Measurements from ENCODE around the gene PRODH2. TPM values are rescaled to one million over a fixed set of nuclear protein-coding genes. Genes with fewer than 3 reads are reported as not detected.

Gene PRODH2
- total RNA-seq, 1 donor from 2014 or later, result not detected

- H3K36me3 ChIP-seq, result peaks cover 35% of the 10 kb centered on the region
- H3K4me1 ChIP-seq, result no peaks in the 10 kb centered on the region
- no peak overlapping the region for H3K4me3 ChIP-seq
- intact Hi-C loops (cut with DNase I), result no loop called here
- no peaks in the 10 kb centered on the region for H3K9me3 ChIP-seq
- ATAC-seq (no peak), DNase-seq (no peak)
- H3K27ac ChIP-seq, result no peak overlapping the region
- H3K27me3 ChIP-seq, result no peaks in the 10 kb centered on the region
- TF ChIP-seq CTCF (IDR thresholded peaks at IDR 0.05), result no peak
These were observed 48.0 kb downstream of the PRODH2 start for GRCh38 chr19:35764432-35765315.

- ATAC-seq (no peak), DNase-seq (no peak)
- Histone ChIP-seq H3K27me3 (no peaks in the 10 kb centered on the region), H3K4me1 (peaks cover 18% of the 10 kb centered on the region), H3K36me3 (peaks cover 35% of the 10 kb centered on the region), H3K9me3 (no peaks in the 10 kb centered on the region), H3K4me3 (no peak overlapping the region), H3K27ac (no peak overlapping the region)
- intact Hi-C loops (cut with DNase I), result no loop called here
- TF ChIP-seq CTCF (IDR thresholded peaks at IDR 0.05), result no peak
These were observed 51.8 kb downstream of the PRODH2 start for GRCh38 chr19:35760711-35761349.

- intact Hi-C loops (cut with DNase I), result no loop called here
- DNase-seq (no peak), ATAC-seq (no peak)
- peaks cover 29% of the 10 kb centered on the region for H3K36me3 ChIP-seq
- peaks cover 18% of the 10 kb centered on the region for H3K4me1 ChIP-seq
- H3K9me3 ChIP-seq, result no peaks in the 10 kb centered on the region
- no peaks in the 10 kb centered on the region for H3K27me3 ChIP-seq
- no peak overlapping the region for H3K27ac ChIP-seq
- no peak for TF ChIP-seq CTCF (IDR thresholded peaks at IDR 0.05)
- H3K4me3 ChIP-seq, result no peak overlapping the region
These were observed 52.9 kb downstream of the PRODH2 start for GRCh38 chr19:35759697-35760096.

GRCh38 chr19:35757749-35758608 is 54.7 kb downstream of the PRODH2 start, which contains the start of gene PROSER3:
Gene PROSER3 (plus strand): TSS chr19:35758176. CDS start chr19:35758216, 40 bp downstream.
- H3K27me3 ChIP-seq, result no peaks in the 10 kb centered on the region
- intact Hi-C loops (cut with DNase I), result no loop called here
- H3K4me3 ChIP-seq, result peak within 1 kb of the TSS; percentile 98
- peak within 1 kb of the TSS; percentile 98 for H3K27ac ChIP-seq
- H3K9me3 ChIP-seq, result no peaks in the 10 kb centered on the region
- TF ChIP-seq CTCF (IDR thresholded peaks at IDR 0.05), result no peak
- DNase-seq (peak; percentile 99), ATAC-seq (peak; percentile 97)
- H3K36me3 ChIP-seq, result peaks cover 28% of the 10 kb centered on the region
- peaks cover 18% of the 10 kb centered on the region for H3K4me1 ChIP-seq

GRCh38 chr19:35757231-35757748 is 55.4 kb downstream of the PRODH2 start:
- Histone ChIP-seq H3K4me3 (peak overlapping the region; percentile 98), H3K9me3 (no peaks in the 10 kb centered on the region), H3K27ac (peak overlapping the region; percentile 98), H3K27me3 (no peaks in the 10 kb centered on the region), H3K4me1 (peaks cover 18% of the 10 kb centered on the region), H3K36me3 (peaks cover 28% of the 10 kb centered on the region)
- ATAC-seq, result peak; percentile 2
- peak; percentile 80 for DNase-seq
- TF ChIP-seq CTCF (IDR thresholded peaks at IDR 0.05), result no peak
- intact Hi-C loops (cut with DNase I), result no loop called here

Measured in upper lobe of right lung (tissue), 1 donor.